ENCODE results near the gene SPRY1.

- TF ChIP-seq CTCF (IDR thresholded peaks at IDR 0.05) = no peak
- TF ChIP-seq POLR2A (IDR thresholded peaks at IDR 0.05) = no peak
These were observed 24.8 kb downstream of the SPRY1 start for GRCh38 chr4:123421227-123421936.
